ENCODE data around the gene GGN. TPM values are rescaled to one million over a fixed set of nuclear protein-coding genes. Genes with fewer than 3 reads are reported as not detected.

Gene GGN
- total and polyA plus RNA-seq, 9 of the 15 experiments (the other 6 are each of a cell fraction or from before 2014, with no cell fraction given) = 0.15 to 0.33 TPM; not detected in 7

- TF ChIP-seq ZBTB17 (CRISPR knock-in tag; IDR thresholded peaks at IDR 0.05) (no peak), ZC3H8 (IDR thresholded peaks at IDR 0.05) (no peak), ZNF143 (CRISPR knock-in tag; IDR thresholded peaks at IDR 0.05) (no peak), LCOR (CRISPR knock-in tag; IDR thresholded peaks at IDR 0.05) (no peak), RBM15 (IDR thresholded peaks at IDR 0.05; ENCODE audit: insufficient read depth, low read length) (no peak), TFAP4 (CRISPR knock-in tag; IDR thresholded peaks at IDR 0.05; ENCODE audit: borderline replicate concordance) (0 out of 2 replicates have a peak, but pooled peaks have one; percentile 21), ZNF79 (CRISPR knock-in tag; IDR thresholded peaks at IDR 0.05; ENCODE audit: low read depth) (no peak), POLR2B (IDR thresholded peaks at IDR 0.05; ENCODE audit: low read depth, partially characterized antibody) (no peak), XRCC4 (IDR thresholded peaks at IDR 0.05; ENCODE audit: extremely low read depth, insufficient read depth, insufficient read length) (no peak), CREB1 (IDR thresholded peaks at IDR 0.05) (no peak), CREB1 (CRISPR knock-in tag; IDR thresholded peaks at IDR 0.05) (no peak), JUND (IDR thresholded peaks at IDR 0.05; ENCODE audit: borderline replicate concordance, low read depth, low read length) (0 out of 2 replicates have a peak, but pooled peaks have one; percentile 7), JUND (tag; IDR thresholded peaks at IDR 0.05; ENCODE audit: borderline replicate concordance, low read depth, low read length) (no peak), VEZF1 (CRISPR knock-in tag; IDR thresholded peaks at IDR 0.05) (no peak; the same call in 1 of the 2 replicates), ZKSCAN1 (IDR thresholded peaks at IDR 0.05; ENCODE audit: low read depth, low read length) (no peak), BCOR (IDR thresholded peaks at IDR 0.05) (peak; percentile 97), HLTF (IDR thresholded peaks at IDR 0.05) (0 out of 2 replicates have a peak, but pooled peaks have one; percentile 32), SUPT5H (IDR thresholded peaks at IDR 0.05) (no peak), MXI1 (IDR thresholded peaks at IDR 0.05; ENCODE audit: low read depth, low read length) (no peak), SREBF2 (CRISPR knock-in tag; IDR thresholded peaks at IDR 0.05) (no peak), DIDO1 (tag; IDR thresholded peaks at IDR 0.05; ENCODE audit: low read depth) (no peak), ZNF217 (CRISPR knock-in tag; IDR thresholded peaks at IDR 0.05) (no peak), WHSC1 (IDR thresholded peaks at IDR 0.05; ENCODE audit: low read length) (no peak), ATF7 (IDR thresholded peaks at IDR 0.05) (no peak), CREM (IDR thresholded peaks at IDR 0.05; ENCODE audit: low read depth) (peak; percentile 39), ZZZ3 (IDR thresholded peaks at IDR 0.05) (no peak), ZBED1 (IDR thresholded peaks at IDR 0.05) (no peak), TSC22D4 (tag; IDR thresholded peaks at IDR 0.05) (no peak), PRPF4 (IDR thresholded peaks at IDR 0.05; ENCODE audit: insufficient read depth, low read depth, low read length, poor library complexity, severe bottlenecking) (no peak), NFYB (IDR thresholded peaks at IDR 0.05; ENCODE audit: extremely low read depth, insufficient read length) (peak; percentile 61), ZFP30 (CRISPR knock-in tag; IDR thresholded peaks at IDR 0.05; ENCODE audit: borderline replicate concordance) (no peak), MECOM (CRISPR knock-in tag; IDR thresholded peaks at IDR 0.05) (no peak)
Measured at GRCh38 chr19:38433268-38433733, 45.5 kb upstream of the GGN start, which contains the start of gene RYR1 (continued).

Data from K562 (cell line).